HuH-7 (cell line): ENCODE results near the gene SPTB.

ENCODE experiments used
- DNase-seq: peaks from one replicate; pipeline ENCODE4 v3.0.0; 2011; ENCODE audit warnings: low spot score

The SPTB gene

GRCh38 chr14:64850369-64851137 is 29.2 kb downstream of the SPTB start:
- DNase-seq, result no peak

DNA sequence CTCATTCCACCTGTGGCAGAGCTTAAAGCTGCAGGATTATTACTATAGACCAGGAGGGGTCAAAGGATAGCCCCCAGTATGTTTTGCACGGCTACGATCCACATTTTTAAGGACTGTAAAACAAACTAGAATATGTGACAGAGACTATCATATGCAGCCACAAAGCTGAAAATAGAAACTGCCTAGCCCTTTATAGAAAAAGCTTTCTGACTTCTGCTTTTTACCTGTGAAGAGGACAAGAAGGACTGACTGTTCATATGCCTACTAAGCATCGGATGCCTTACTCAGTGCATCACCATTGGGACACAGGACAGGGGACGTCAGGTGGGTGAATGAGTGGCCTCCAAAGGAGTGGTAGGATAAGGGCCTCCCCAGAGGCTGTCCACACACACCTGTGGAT is 29.8 kb downstream of the SPTB start:
- no peak for DNase-seq

DNA sequence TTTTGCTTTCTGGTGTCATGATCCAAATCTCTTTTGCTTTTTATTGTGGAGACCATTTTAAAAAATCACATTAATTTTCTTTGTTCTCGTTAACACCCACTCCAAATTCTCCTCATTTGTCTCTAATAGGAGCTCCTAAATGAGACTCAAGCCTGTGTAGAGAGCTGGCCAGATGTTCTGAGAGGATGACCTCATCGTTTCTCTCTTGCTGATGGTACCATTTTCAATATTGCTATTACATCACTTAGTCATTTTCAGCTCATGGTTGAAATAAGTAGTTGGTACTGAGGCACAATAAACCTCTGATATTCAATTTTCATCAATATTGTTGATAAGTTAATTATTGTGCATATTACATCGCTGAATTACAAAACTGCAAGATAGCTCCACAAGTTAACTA is 31.5 kb downstream of the SPTB start:
- DNase-seq, result no peak

DNA sequence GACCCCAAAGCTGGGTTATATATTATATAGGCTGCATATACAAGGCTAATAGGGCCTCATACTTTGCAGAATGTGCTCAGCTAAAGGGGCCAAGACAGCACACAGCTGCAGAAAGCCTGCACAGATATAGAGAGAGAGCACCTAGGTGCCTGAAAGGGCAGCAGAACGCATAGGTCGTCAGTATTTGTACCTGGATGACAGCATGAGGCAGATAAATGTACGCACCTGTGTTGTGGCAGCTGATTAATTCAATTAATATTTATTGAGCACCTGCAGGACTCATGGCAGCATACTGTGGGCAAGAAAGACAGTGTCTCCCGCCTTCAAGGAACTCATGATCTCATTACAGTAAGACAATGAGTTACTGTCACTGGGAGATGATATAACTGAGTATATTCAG is 33.4 kb downstream of the SPTB start:
- DNase-seq, result no peak

- DNase-seq, result no peak
Measured at GRCh38 chr14:64845878-64846277, 33.8 kb downstream of the SPTB start.

DNA sequence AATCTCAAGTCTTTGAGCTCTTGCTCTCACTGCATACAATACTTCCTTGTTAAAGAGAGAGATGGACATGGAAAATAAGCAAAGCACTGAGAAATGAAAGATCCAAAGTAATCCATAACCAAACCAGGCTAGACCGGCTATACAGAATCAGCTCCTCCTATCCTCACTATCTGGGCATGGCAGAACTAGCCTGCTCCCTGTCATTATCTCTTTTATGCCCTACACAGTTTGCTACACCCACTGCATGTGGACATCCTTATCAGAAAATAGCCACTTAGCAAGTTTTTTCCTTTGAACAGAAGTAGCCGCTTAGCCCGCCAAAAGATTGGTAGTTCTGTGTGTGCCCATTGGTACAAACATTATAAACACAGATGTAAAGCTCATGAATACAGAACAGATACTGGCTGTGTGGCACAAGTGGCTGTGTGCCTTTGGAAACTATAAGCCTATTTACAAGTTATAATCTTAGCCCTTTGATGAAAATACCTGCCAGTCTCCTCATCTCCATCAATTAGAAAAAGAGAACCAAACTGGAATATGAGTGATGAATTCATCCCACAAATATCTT is 34.7 kb downstream of the SPTB start:
- DNase-seq, result no peak

DNA sequence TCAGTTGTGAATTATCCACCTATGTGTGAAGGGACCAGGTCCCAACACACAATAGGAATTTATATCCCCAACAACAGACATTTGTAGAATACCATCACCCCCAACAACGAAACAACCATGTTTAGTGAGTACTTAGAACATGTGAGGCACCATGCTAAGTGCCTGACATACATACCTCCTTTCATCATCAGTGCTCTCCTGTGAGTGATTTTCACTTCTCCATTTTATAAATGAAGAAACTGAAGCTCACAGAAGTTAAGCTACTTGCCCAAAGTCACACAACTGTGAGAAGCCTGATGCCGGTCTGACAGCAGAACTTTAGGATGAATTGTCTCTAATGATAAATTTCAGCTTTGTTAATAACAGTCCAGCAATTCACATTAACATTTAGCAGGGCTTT is 35.4 kb downstream of the SPTB start:
- DNase-seq, result no peak

DNA sequence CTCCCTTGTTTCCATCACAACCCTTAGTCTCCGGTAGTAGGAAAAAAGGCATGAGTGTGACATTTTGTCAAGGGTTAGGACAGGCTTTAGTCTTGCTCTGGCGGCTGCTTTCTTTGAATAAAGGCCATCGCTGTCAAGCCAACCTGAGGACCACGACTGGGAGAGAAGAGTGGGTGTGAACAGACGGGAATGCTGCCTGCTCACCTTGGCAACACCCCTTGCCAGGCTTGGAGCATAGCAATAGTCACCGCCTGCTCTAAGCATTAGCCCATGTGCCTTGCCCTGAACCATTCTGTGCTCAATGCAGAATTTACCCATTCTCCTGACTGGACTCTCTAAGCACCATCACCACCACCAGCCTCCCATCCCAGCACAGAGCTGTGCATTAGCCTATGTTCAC is 36.2 kb downstream of the SPTB start:
- DNase-seq, result no peak

GRCh38 chr14:64841772-64842750 is 37.6 kb downstream of the SPTB start:
- DNase-seq, result no peak

GRCh38 chr14:64841121-64841651 is 38.5 kb downstream of the SPTB start:
- DNase-seq, result peak; percentile 22

DNA sequence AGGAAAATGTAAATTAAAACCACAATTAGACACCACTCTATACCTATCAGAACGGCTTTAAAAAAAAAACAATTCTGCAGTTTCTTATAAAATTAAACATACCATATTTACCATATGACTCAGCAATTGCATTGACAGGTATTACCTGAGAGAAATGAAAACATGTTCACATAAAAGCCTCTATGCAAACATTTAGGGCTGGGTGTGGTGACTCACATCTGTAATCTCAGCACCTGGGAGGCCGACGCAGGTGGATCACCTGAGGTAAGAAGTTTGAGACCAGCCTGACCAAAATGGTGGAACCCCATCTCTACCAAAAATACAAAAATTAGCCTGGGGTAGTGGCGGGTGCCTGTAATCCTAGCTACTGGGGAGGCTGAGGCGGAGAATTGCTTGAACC is 41.1 kb downstream of the SPTB start:
- DNase-seq, result no peak

- DNase-seq, result no peak
Measured at GRCh38 chr14:64835431-64835830, 44.3 kb downstream of the SPTB start.

DNA sequence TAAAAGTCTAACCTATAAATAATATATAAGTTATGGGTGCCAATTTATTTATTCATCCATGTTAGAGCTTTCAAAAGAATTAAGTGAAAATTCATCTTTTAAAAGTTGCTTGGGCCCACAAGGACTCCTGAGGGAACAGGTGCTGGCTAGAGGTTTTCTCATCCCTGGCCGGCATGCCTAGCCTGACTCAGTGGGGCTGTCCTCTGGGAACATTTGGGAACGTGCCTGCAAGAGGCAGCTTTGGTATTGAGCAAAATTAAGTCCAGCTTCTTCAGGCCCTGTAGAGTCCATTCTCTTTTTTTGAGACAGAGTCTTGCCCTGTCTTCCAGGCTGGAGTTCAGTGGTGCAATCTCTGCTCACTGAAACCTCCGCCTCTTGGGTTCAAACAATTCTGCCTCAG is 44.7 kb downstream of the SPTB start:
- DNase-seq, result no peak

- no peak for DNase-seq
Measured at GRCh38 chr14:64831419-64831818, 48.3 kb downstream of the SPTB start.

- no peak for DNase-seq
Measured at GRCh38 chr14:64830961-64831360, 48.7 kb downstream of the SPTB start.

DNA sequence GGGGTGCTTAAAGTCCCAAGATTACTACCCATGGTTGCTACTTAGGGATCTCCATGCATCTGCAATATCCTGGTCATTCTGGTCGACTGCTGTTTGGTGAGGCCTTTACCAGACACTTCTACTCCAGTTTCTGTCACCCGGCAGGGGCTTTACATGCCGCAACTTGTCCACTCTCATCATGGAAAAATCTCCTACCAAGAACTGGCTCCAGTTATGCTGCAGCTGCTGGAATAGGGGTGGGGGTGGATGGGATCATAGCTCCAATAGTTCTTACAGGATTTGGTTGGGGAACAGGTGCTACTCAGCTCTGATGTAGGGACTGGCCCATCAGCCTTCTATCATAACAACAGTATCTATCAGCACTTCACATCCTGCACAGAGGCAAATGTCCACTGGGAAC is 51.6 kb downstream of the SPTB start:
- DNase-seq, result no peak

DNA sequence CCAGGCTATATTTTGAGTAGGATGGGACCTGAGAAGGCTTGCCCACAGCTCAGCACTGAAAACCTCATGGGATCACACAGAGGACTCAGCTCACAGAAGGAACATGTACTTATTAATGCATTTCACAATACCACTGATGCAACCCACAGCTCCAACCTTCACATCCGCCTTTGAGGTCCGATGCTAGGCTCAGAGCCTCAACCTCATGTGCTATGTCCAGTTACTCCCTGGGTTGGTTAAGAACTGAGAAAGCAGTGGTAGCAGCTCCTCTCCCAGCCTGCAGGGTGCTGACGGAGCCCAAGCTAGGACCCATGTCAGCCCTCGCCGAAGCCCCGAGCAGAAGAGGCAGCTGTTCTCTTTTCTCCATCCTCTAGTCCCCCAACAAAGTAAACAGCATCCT is 52.9 kb downstream of the SPTB start:
- no peak for DNase-seq

- no peak for DNase-seq
Measured at GRCh38 chr14:64826333-64826732, 53.4 kb downstream of the SPTB start.

DNA sequence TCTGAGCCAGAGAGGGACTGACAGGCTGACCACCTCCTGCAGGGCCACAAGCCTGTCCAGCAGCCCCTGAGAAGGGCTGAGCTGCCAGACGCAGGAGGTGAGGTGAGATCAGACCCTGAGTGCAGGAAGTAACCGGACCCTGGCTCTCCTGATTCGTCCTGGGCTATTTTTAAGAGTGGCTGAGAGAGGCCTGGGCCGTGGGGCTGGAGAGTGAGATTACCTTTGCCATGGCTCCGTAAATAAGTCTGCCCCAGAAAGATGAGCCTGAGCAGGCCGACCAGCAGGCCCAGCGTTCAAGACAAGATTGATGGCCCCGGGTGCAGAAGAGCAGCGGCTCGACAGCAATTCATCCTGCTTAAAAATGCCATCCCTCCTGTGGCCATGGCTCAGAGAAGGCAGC is 54.2 kb downstream of the SPTB start:
- no peak for DNase-seq

- DNase-seq, result no peak
Measured at GRCh38 chr14:64825006-64825405, 54.7 kb downstream of the SPTB start.

DNA sequence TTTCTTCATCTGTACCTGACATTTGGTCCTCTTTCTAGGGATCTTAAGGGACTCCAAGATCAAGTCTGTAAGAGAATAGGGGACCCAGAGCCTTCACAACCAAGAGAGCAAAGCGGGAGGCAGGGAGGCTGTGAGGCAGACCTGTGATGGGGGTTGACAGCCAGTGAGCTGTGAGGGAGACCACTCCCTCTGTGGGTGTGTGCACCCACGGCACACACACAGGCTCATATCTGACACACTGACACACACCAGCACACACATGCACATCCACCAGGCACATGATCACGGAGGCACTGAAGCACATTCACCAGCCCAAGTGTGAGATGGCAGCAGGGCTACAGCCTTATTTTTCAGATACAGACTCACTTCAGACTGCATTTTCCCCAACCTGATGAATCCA is 55.2 kb downstream of the SPTB start:
- no peak for DNase-seq

GRCh38 chr14:64823305-64823861 is 56.3 kb downstream of the SPTB start:
- DNase-seq, result peak; percentile 79
